GM21360 (cell line): ENCODE data around the gene RFC3.

ENCODE experiments used
- ATAC-seq: cut with Tn5 transposase; IDR thresholded peaks from one replicate; pipeline ENCODE4 v1.9.1; 2021; ENCODE audit warnings: mild to moderate bottlenecking, moderate library complexity; ENCODE audit not compliant: unreplicated experiment

RFC3 gene

GRCh38 chr13:33863188-33863789 lies 45.3 kb downstream of the RFC3 start:
- ATAC-seq, result no peak

DNA sequence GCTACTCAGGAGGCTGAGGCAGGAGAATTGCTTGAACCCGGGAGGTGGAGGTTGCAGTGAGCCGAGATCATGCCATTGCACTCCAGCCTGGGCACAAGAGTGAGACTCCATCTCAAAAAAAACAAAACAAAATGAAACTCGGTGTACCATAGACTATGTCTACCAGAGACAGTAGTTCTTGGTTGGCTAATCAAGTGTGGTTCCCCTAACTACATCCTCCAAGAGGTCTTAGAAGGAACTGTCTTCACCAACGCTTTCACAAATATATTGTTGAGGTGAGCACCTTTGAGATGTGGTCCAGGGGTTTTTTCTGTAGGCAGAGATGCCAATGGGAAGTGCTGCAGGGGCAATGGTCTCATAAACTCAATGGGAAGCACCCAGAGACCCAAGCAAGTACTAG lies 48.0 kb downstream of the RFC3 start:
- ATAC-seq, result peak; percentile 93

DNA sequence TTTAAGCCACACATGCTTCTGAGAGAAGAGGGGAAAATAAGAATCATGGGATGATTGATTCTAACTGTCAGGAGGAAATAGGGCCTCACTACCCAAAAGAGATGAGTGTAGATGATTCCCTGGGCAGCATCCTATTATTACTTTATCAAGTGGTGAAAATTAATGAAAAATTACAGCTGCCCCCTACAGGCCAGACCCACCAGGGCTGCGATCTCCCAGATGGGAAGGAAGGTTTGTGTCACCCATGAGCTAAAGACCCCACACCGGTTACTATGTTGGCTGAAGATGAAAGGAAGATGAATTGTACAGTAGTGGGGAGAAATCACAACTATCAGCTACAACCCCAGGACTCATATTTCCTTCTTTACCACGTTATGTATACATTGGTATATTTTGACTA lies 49.5 kb downstream of the RFC3 start:
- no peak for ATAC-seq

DNA sequence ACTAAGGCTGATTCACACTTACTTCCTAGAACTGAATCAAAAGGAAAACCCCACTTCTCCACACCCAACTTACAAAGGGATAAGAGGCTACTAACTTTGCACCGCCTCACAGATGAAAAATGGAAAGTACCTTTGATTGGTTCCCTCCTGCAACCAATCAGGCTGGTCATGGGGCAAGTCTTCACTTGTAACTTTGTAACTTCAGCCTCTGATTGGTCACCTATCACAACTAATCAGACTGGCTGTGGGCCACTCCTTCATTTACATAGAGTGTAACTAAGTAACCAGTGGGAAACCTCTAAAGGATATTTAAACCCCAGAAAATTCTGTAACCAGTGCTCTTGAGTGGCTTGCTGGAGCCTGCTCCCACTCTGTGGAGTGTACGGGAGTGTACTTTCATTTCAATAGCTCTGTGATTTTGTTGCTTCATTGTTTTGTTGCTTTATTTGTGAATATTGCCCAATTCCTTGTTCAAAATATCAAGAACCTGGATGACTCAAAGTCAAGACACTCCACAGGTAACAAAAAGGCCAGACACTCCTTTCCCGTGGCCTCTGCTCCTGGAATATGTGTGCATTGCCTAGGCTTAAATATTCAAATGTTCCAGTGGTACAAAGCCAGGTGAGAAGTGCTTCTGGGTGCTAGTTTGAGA lies 50.5 kb downstream of the RFC3 start:
- no peak for ATAC-seq

- no peak for ATAC-seq
Measured at GRCh38 chr13:33869005-33869404, 51.1 kb downstream of the RFC3 start.

- no peak for ATAC-seq
Measured at GRCh38 chr13:33870046-33870668, 52.2 kb downstream of the RFC3 start.

GRCh38 chr13:33871207-33872004 lies 53.5 kb downstream of the RFC3 start:
- no peak for ATAC-seq

- ATAC-seq, result no peak
Measured at GRCh38 chr13:33872005-33872351, 54.0 kb downstream of the RFC3 start.

DNA sequence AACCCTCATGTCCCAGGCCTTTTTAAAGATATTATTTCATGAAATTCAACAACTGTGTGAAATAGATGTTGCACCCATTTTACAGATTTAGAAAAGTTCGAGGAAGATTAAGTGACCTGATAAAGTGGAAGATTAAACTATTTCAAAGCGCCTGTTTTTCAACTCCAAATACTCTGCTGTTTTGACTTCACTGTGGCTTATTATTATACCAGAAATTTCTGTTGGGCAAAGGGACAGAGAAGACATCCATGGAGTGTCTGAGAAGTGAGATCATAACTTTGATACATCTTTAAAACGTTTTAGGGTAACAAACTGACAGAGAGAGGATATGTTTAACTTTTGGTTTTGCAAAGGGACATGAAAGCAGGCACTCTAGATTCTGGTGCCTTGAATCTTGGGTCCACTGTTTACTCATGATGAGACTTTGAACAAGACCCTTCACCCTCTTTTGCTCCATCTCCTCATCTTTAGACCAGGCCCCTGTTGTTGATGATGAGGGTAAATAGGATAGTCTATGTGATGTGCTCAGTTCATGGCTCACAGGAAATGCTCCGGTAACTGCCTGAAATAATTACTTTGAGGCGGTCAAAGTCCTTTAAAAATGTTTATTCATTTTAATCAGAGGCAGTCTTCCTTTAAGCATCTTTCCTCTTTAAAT lies 55.4 kb downstream of the RFC3 start:
- no peak for ATAC-seq

- ATAC-seq, result no peak
Measured at GRCh38 chr13:33874871-33875270, 56.9 kb downstream of the RFC3 start.

DNA sequence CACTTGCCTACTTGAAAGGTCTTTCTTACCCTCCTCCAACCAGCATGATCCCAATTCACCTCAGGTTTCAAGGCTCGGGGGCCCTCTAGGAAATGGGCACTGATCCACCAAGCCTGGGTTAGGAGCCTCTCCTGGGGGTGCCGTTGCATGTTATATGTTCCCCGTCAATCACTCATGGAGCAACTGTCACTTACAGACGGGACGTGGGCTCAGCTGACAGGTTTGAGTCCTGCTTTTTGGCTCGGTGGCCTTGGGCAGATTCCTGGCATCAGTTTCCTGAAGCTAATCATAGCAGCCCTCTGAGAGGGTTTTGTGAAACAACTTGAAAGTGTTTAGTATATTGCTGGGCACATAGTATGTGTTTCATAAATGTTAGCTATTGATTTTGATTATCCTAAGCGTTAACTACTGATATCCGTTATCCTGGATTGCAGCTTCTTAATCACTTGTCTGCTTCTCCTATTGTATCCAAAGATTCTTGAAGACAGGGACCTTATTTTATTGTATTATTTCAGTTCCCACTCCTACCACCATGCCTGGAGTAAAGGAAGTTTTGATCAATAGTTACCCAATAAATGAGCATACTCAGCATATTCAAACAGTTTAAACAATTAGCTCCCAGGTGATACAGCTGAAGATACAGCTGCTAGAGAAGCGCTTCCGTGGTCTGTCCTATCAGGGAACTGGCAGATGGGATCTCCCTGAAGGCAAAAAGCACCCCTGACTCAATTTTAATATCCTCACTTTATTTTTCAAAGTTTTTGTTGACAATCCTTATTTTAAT lies 57.9 kb downstream of the RFC3 start:
- ATAC-seq, result no peak

DNA sequence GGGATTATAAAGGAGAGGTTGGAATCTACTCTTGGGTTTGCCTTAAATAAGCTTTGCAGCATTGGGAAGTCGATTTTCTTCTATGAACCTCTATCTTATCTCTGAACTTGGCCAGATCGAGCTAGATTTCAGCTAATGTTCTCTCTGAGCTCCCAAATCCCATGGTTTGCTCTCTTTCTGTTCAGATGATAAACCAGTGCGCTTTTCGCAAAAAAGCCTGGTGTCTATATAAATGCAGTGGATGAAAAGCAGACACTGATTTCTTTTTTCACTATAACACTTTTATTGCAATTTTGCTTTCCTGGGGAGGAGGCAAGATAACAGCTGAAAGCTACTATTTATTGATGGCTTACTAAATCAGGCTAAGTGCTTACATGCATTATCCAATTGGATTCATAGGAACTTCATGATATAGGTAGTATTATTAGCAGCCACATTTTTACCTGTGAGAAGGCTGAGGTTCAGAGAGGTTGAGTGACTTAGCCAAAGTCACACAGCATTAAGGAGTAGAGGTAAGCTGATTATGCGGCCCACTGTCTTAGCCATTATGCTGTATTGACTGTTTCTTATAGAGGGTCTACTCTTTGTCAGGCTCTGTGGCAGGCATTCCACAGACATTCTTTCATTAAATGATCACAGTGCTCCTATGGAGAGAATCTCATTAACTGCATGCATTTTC lies 58.9 kb downstream of the RFC3 start:
- no peak for ATAC-seq

DNA sequence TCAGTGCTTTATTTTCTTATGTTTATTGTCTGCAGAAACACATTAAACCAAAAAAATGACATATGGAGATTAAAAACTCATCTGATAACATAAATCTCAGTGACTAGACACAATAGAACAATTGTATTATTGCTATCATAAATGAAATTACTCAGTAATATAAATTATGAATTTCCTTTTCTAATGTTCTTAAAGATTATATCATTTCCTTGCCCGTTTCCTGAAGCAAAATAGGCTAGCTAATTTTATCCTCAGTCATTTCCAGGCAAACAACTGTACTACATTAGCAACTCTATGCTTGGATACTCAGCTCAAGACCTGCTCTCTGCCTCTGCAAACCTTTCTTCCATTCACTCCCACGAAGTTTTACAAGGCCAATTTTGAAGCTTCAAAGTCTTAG lies 61.2 kb downstream of the RFC3 start:
- no peak for ATAC-seq

DNA sequence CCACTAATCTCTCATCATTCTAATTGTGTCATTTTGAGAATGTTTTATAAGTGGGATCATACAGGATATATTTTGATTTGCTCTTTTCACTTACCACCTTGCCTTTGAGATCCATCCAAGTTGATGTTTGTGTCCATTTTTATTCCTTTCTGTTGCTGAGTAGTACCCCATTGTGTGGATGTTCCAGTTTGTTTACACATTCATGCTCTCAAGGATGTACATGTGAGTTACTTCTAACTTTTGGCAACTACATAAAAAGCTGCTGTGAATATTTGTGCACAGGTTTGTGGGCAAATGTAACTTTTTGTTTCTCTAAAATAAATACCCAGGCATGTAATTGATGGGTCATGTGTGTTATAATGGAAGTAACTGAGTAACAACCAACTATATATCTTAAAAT lies 64.9 kb downstream of the RFC3 start:
- ATAC-seq, result no peak

GRCh38 chr13:33884531-33885220 lies 66.7 kb downstream of the RFC3 start:
- ATAC-seq, result no peak
